ENCODE results near the gene PTMA.
A peak's percentile ranks its signal among the peaks of the same experiment; 100 is the strongest.

PTMA gene

DNA sequence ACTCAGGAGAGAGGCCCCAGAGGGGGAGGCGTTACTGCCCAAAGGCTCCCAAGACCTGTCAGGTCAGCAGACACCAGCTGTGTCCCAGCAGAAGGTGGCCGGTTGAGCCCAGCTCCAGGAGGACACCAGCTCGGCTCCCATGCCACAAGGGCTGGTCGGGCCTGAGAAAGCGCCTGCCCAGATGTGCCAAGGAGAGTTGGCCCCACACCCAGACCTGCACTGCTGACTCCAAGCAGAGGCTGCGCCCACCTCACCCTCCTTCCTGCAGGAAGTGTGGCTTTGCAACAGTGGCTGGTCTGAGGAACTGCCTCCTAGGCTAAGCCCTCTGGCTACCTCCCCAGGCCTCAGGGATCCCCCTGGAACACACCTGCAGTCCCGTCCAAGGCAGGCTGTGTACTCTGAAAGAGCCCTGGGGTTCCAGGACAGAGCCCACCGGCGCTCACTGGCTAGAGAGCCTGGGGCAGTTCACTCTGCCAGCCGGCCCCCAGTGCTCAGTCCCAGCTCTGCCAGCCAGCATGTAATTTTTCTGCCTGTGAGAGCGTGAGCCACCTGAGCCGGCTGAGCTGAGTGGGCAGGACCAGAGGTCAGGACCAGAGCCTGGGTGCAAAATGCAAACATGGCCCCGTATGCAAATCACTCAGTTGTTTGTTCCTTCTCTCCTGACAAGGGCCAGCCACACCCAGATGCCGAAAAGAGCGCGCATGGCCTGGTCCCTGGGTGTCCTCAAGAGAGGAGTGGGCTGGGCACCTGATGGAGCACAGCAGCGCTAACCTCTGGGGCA, 36.9 kb upstream of the PTMA start:
- no peak overlapping the region for H3K4me3 ChIP-seq (ENCODE audit: low read depth, low read length)
- TF ChIP-seq, protein P1, sequence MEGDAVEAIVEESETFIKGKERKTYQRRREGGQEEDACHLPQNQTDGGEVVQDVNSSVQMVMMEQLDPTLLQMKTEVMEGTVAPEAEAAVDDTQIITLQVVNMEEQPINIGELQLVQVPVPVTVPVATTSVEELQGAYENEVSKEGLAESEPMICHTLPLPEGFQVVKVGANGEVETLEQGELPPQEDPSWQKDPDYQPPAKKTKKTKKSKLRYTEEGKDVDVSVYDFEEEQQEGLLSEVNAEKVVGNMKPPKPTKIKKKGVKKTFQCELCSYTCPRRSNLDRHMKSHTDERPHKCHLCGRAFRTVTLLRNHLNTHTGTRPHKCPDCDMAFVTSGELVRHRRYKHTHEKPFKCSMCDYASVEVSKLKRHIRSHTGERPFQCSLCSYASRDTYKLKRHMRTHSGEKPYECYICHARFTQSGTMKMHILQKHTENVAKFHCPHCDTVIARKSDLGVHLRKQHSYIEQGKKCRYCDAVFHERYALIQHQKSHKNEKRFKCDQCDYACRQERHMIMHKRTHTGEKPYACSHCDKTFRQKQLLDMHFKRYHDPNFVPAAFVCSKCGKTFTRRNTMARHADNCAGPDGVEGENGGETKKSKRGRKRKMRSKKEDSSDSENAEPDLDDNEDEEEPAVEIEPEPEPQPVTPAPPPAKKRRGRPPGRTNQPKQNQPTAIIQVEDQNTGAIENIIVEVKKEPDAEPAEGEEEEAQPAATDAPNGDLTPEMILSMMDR (IDR thresholded peaks at IDR 0.05; ENCODE audit: low read depth, low read length): no peak

GRCh38 chr2:231672617-231673347, 35.5 kb upstream of the PTMA start:
- H3K4me3 ChIP-seq (ENCODE audit: low read depth, low read length): 0 out of 2 replicates have a peak overlapping the region, but pooled peaks have one; percentile 10
- TF ChIP-seq, protein P1 (IDR thresholded peaks at IDR 0.05; ENCODE audit: low read depth, low read length): 0 out of 2 replicates have a peak, but pooled peaks have one; percentile 22

GRCh38 chr2:231673348-231673770, 35.0 kb upstream of the PTMA start:
- TF ChIP-seq, protein P1 (IDR thresholded peaks at IDR 0.05; ENCODE audit: low read depth, low read length): no peak
- H3K4me3 ChIP-seq (ENCODE audit: low read depth, low read length): 0 out of 2 replicates have a peak overlapping the region, but pooled peaks have one; percentile 10

- TF ChIP-seq, protein P1 (IDR thresholded peaks at IDR 0.05; ENCODE audit: low read depth, low read length): peak; percentile 86
- no peak overlapping the region for H3K4me3 ChIP-seq (ENCODE audit: low read depth, low read length)
These were observed 33.6 kb upstream of the PTMA start for GRCh38 chr2:231674587-231675338.

DNA sequence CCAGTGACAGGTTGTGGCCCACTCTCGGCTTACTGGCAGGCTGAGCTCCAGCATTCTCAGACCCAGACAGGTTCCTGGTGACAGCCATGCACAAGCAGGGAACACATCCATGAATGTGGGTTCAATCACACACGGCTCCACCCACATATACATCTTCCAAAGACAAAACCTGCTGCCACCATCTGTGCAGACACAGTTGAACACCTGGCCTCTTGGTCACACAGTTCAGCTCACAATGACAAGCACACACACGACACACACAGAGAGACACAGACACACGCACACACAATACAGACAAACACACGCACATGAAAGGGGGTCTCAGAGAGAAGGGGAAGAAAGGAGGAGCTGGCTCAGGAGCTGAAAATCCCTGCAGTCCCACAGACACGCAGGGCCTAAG, 32.1 kb upstream of the PTMA start:
- TF ChIP-seq, protein P1 (IDR thresholded peaks at IDR 0.05; ENCODE audit: low read depth, low read length): no peak
- H3K4me3 ChIP-seq (ENCODE audit: low read depth, low read length): no peak overlapping the region

DNA sequence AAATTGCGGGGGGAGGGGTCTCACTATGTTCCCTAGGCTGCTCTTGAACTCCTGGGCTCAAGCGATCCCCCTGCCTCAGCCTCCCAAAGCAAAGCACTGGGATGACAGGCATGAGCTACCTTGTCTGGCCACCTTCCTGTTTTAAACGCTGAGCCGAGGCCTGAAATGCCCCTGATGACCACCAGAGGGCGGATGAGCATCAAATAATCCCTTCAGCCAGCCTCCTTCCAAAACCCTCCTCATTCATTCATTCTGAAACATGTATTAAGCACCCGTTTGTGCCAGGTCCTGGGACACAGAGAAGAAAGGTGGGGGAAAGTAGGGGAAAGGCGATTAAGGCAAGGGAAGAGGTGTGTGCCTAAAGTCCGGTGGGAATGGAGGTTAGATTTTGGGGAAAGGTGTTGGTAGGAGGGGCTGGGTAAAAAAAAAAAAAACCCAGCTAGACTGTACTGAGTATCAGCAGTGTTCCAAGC, 30.7 kb upstream of the PTMA start:
- H3K4me3 ChIP-seq (ENCODE audit: low read depth, low read length): no peak overlapping the region
- TF ChIP-seq, protein P1 (IDR thresholded peaks at IDR 0.05; ENCODE audit: low read depth, low read length): peak; percentile 91
